Prostate gland (tissue), 2 donors: ENCODE measurements around the gene DNAJC17. TPM values are rescaled to one million over a fixed set of nuclear protein-coding genes. Genes with fewer than 3 reads are reported as not detected.

Source experiments
- DNase-seq: peaks from one replicate; pipeline ENCODE4 v3.0.0-alpha.2; 2019; ENCODE audit warnings: low spot score
- H3K27ac ChIP-seq, 2 donors: fragments of 200-600 bp; sonication (generic); 2 replicates each; pipeline ENCODE4 v1.5.1; 2017 to 2019
- H3K27me3 ChIP-seq: fragments of 200-600 bp; sonication (generic); replicated peaks from 2 replicates; pipeline ENCODE4 v1.5.1; 2019; ENCODE audit not compliant: insufficient read depth
- H3K36me3 ChIP-seq, 2 donors: fragments of 200-600 bp; sonication (generic); 1 replicate in 1 of 2; 2 replicates in 1 of 2; pipeline versions ENCODE4 v1.5.1 to v1.8.1; 2017 to 2019
- H3K4me1 ChIP-seq: fragments of 200-600 bp; sonication (generic); replicated peaks from 2 replicates; pipeline ENCODE4 v1.5.1; 2019
- H3K4me3 ChIP-seq, 2 donors: fragments of 200-600 bp; sonication (generic); 2 replicates each; pipeline ENCODE4 v1.5.1; 2017 to 2019
- H3K9me3 ChIP-seq: fragments of 200-600 bp; sonication (generic); 2 replicates; pipeline ENCODE4 v1.5.1; 2017
- CTCF ChIP-seq, 4 experiments: fragments of 200-600 bp in 2 of 4; fragments of 450-650 bp in 2 of 4; sonication (generic) in 2 of 4; IDR thresholded peaks; 1 replicate in 3 of 4; 2 replicates in 1 of 4; pipeline ENCODE4 v1.5.1; 2016 to 2019; ENCODE audit warnings: antibody characterized with exemption in 4 of 4, mild to moderate bottlenecking in 2 of 4, moderate library complexity in 2 of 4
- POLR2A ChIP-seq: fragments of 450-650 bp; IDR thresholded peaks from one replicate; pipeline ENCODE4 v1.6.1; 2016; ENCODE audit warnings: antibody characterized with exemption, mild to moderate bottlenecking
- POLR2AphosphoS5 ChIP-seq: sonication (generic); formaldehyde crosslinking; IDR thresholded peaks from one replicate; pipeline ENCODE4 v1.6.1; 2017; ENCODE audit warnings: antibody characterized with exemption
- WGBS: methylation state at CpG from one replicate; pipeline ENCODE4 v1.1.5; 2018; 5-methylcytosine and 5-hydroxymethylcytosine counted together
- intact Hi-C: fragments of 100-400 bp; cut with DNase I; formaldehyde crosslinking; loops from one replicate; pipeline ENCODE4 v1.14.2; 2022
- total RNA-seq, 2 donors: library from RNA; depleted of rRNA; stranded (reverse); fragments of >200 nt; gene quantifications; one replicate each; pipeline ENCODE4 v1.1.0, GENCODE V29; 2016

The DNAJC17 gene
- total RNA-seq, 2 donors from 2014 or later = 29.2 to 29.6 TPM

- Histone ChIP-seq H3K4me3 (peak overlapping the region; percentile 73 to 79), H3K9me3 (no peaks in the 10 kb centered on the region), H3K36me3 (no peaks in the 10 kb centered on the region), H3K27me3 (no peaks in the 10 kb centered on the region), H3K4me1 (no peaks in the 10 kb centered on the region), H3K27ac (peak overlapping the region; percentile 96 to 97)
- DNase-seq = no peak
- intact Hi-C loops = no loop called here
- TF ChIP-seq CTCF (IDR thresholded peaks at IDR 0.05) (no peak), POLR2AphosphoS5 (no peak), POLR2A (no peak)
Measured at GRCh38 chr15:40846841-40847222, 39.6 kb upstream of the DNAJC17 start.

- TF ChIP-seq POLR2A (peak; percentile 86), POLR2AphosphoS5 (peak; percentile 94), CTCF (IDR thresholded peaks at IDR 0.05) (peak in 2 of 4 experiments; percentile 3 to 17)
- intact Hi-C loops = no loop called here
Measured at GRCh38 chr15:40845511-40846284, 38.4 kb upstream of the DNAJC17 start.

GRCh38 chr15:40845036-40845435, 37.8 kb upstream of the DNAJC17 start:
- Histone ChIP-seq H3K36me3 (no peaks in the 10 kb centered on the region), H3K4me1 (no peaks in the 10 kb centered on the region), H3K9me3 (no peaks in the 10 kb centered on the region), H3K27me3 (no peaks in the 10 kb centered on the region), H3K4me3 (peak overlapping the region; percentile 73 to 79), H3K27ac (peak overlapping the region; percentile 96 to 97)
- intact Hi-C loops = no loop called here
- no peak for DNase-seq
- TF ChIP-seq POLR2AphosphoS5 (no peak), POLR2A (no peak), CTCF (IDR thresholded peaks at IDR 0.05) (no peak)
- WGBS = 20% methylated on average over 12 of the region's 12 CpGs

More at GRCh38 chr15:40845511-40846284, 38.4 kb upstream of the DNAJC17 start:
- DNase-seq = peak; percentile 94
- peak overlapping the region; percentile 73 to 79 for H3K4me3 ChIP-seq
- H3K27me3 ChIP-seq = no peaks in the 10 kb centered on the region
- peak overlapping the region; percentile 96 to 97 for H3K27ac ChIP-seq
- WGBS = 49% methylated on average over 8 of the region's 8 CpGs
- no peaks in the 10 kb centered on the region for H3K4me1 ChIP-seq
- no peaks in the 10 kb centered on the region for H3K36me3 ChIP-seq
- H3K9me3 ChIP-seq = no peaks in the 10 kb centered on the region

GRCh38 chr15:40844696-40845030, 37.4 kb upstream of the DNAJC17 start:
- Histone ChIP-seq H3K27ac (peak overlapping the region; percentile 96 to 97), H3K4me3 (peak overlapping the region; percentile 73 to 79)
- peak in 2 of 4 experiments; percentile 0 to 9 for TF ChIP-seq CTCF (IDR thresholded peaks at IDR 0.05)
- TF ChIP-seq POLR2A = no peak
- TF ChIP-seq POLR2AphosphoS5 = no peak

More at GRCh38 chr15:40844696-40845030, 37.4 kb upstream of the DNAJC17 start:
- 2% methylated on average over 14 of the region's 28 CpGs for WGBS
- H3K27me3 ChIP-seq = no peaks in the 10 kb centered on the region
- no peaks in the 10 kb centered on the region for H3K4me1 ChIP-seq
- no peaks in the 10 kb centered on the region for H3K36me3 ChIP-seq
- intact Hi-C loops = no loop called here
- no peaks in the 10 kb centered on the region for H3K9me3 ChIP-seq
- no peak for DNase-seq
